ENCODE data around the gene SMIM3. TPM values are rescaled to one million over a fixed set of nuclear protein-coding genes. Genes with fewer than 3 reads are reported as not detected.

The SMIM3 gene
- total and polyA plus RNA-seq, 2 of the 8 experiments (the other 6 are each of a cell fraction or from before 2014, with no cell fraction given): 10.4 to 15.7 TPM

DNA sequence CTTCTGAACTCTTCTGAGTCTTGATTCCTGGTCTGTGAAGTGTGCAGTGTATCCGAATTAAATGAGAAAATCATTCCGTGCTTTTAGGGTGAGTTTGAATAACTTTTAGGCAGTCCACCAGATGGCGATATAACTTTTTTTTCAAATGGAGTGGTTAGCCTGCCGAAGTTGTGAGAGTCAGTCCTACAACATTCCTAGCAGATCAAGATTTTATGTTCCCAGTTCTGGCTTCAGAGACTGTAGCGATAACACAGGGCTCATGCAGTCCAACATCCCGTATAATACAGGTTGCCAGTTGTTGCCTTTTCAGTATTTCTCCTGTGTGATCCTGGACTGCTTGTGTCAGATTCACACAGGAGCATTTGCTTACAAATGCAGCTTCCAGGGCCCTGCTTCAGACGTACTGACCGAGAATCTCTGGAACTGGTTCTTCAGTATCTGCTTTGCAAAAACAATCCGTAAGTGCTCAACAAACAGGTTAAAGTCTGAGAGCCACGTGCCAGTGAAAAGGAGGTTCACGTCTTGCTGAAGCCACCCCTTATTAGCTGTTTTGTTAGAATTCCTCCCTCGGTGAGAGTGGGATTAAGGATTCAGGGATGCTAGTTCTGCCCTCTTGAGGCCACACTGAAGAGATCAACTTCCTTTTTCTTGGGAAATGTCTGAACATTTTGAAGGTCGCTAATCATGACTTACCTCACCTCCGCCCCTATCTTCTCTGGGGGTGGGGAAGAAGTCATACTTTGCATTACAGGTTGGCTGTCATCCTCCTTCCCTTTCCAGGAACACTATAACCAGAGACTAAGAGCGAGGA is 22.8 kb downstream of the SMIM3 start (continued):
- TF ChIP-seq, protein P1, sequence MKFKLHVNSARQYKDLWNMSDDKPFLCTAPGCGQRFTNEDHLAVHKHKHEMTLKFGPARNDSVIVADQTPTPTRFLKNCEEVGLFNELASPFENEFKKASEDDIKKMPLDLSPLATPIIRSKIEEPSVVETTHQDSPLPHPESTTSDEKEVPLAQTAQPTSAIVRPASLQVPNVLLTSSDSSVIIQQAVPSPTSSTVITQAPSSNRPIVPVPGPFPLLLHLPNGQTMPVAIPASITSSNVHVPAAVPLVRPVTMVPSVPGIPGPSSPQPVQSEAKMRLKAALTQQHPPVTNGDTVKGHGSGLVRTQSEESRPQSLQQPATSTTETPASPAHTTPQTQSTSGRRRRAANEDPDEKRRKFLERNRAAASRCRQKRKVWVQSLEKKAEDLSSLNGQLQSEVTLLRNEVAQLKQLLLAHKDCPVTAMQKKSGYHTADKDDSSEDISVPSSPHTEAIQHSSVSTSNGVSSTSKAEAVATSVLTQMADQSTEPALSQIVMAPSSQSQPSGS (IDR thresholded peaks at IDR 0.05; ENCODE audit: low read length): peak; percentile 91
- TF ChIP-seq CREB1 (IDR thresholded peaks at IDR 0.05) (0 out of 2 replicates have a peak, but pooled peaks have one; percentile 28), BRCA1 (IDR thresholded peaks at IDR 0.05; ENCODE audit: low read depth, low read length) (no peak), SP4 (IDR thresholded peaks at IDR 0.05; ENCODE audit: low read length) (peak; percentile 58; the same call in 1 of the 2 replicates), SIN3A (conservative IDR thresholded peaks at IDR 0.05 in 1 of 2, IDR thresholded peaks at IDR 0.05 in 1 of 2; ENCODE audit: low read depth in 1 of 2, low read length in 2 of 2) (no peak), POU5F1 (IDR thresholded peaks at IDR 0.05; ENCODE audit: low read depth, low read length) (no peak), JUN (IDR thresholded peaks at IDR 0.05; ENCODE audit: low read depth, low read length) (no peak)
- TF ChIP-seq, protein P2, sequence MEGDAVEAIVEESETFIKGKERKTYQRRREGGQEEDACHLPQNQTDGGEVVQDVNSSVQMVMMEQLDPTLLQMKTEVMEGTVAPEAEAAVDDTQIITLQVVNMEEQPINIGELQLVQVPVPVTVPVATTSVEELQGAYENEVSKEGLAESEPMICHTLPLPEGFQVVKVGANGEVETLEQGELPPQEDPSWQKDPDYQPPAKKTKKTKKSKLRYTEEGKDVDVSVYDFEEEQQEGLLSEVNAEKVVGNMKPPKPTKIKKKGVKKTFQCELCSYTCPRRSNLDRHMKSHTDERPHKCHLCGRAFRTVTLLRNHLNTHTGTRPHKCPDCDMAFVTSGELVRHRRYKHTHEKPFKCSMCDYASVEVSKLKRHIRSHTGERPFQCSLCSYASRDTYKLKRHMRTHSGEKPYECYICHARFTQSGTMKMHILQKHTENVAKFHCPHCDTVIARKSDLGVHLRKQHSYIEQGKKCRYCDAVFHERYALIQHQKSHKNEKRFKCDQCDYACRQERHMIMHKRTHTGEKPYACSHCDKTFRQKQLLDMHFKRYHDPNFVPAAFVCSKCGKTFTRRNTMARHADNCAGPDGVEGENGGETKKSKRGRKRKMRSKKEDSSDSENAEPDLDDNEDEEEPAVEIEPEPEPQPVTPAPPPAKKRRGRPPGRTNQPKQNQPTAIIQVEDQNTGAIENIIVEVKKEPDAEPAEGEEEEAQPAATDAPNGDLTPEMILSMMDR (IDR thresholded peaks at IDR 0.05; ENCODE audit: control extremely low read depth in 1 of 3, insufficient read depth in 1 of 3, low read depth in 1 of 3, low read length in 3 of 3): peak in 2 of 3 experiments; percentile 57 to 72; a peak in 3 of 4 replicates
